Measurements from ENCODE around the gene BBLN.

DNA sequence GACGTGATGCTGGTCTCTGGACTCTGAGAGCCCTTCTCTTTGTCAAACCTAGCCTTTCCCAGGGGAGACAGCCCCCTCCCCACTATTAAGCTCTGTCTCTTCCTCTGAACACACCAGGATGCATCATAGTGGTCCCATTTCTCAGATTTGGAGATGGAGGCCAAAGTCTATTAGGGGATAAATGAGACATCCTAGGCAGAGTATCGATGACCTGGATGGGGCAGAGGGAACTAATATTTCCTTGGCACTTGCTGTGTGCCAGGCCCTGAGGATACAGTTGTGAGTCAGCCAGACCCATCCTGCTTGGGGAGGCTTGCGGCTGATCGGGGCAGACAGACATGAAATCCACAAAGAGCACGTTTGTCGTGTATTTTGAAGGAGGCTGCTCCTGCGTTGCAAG is 48.3 kb downstream of the BBLN start:
- TF ChIP-seq, protein P1, sequence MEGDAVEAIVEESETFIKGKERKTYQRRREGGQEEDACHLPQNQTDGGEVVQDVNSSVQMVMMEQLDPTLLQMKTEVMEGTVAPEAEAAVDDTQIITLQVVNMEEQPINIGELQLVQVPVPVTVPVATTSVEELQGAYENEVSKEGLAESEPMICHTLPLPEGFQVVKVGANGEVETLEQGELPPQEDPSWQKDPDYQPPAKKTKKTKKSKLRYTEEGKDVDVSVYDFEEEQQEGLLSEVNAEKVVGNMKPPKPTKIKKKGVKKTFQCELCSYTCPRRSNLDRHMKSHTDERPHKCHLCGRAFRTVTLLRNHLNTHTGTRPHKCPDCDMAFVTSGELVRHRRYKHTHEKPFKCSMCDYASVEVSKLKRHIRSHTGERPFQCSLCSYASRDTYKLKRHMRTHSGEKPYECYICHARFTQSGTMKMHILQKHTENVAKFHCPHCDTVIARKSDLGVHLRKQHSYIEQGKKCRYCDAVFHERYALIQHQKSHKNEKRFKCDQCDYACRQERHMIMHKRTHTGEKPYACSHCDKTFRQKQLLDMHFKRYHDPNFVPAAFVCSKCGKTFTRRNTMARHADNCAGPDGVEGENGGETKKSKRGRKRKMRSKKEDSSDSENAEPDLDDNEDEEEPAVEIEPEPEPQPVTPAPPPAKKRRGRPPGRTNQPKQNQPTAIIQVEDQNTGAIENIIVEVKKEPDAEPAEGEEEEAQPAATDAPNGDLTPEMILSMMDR (IDR thresholded peaks at IDR 0.05): no peak
- TF ChIP-seq POLR2A (IDR thresholded peaks at IDR 0.05) (no peak), POLR2AphosphoS5 (IDR thresholded peaks at IDR 0.05) (no peak)

Data from prostate gland (tissue), 2 donors.